ENCODE measurements around the gene KIF21B. TPM values are rescaled to one million over a fixed set of nuclear protein-coding genes. Genes with fewer than 3 reads are reported as not detected.

Gene KIF21B
- total and polyA plus RNA-seq, 2 of the 4 experiments (the other 2 are of a cell fraction) = 0.36 to 0.55 TPM

DNA sequence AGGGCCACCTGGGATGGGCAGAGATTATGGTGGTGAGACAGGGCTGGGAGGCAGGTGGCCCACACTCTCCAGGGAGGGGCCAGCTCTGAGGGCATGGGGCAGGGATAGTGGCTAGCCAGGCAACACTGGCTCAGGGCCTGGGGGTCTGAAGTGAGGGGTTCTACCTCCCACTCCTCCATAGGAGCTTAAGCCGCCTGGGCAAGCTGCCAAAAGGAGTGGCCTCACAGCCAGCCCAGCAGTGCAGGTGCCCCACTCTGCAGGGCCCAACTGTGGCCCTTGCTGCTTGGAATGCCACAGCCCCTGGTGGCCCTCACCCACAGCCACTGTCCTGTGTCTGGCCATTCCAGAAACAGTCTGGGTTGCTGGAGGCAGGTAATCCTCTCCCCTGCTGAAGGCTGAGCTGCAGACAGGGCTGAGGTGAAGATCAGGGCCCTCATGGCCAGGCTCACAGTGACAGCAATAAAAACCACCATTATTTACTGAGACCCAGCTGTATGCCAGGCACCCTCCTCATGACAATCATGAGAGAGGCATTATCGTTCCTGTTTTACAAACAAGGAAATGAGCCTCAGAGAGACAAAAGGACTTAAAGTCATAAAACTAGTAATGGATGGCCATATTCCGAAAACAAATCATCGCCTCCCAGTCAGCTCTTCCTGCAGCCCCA, 31.0 kb downstream of the KIF21B start:
- intact Hi-C loops (cut with micrococcal nuclease) = no loop called here
- BruUV-seq (replicated peaks) = no TSS peak
- POLR2A ChIA-PET (ENCODE audit: unreplicated experiment) = no interaction called here
- WGBS, 2 experiments (ENCODE audit: extremely low coverage in 2 of 2, insufficient read length in 1 of 2) = 40% methylated on average over 1 of the region's 4 CpGs; no CpG with 5 or more reads in 1 of the 2 experiments
- Histone ChIP-seq H3K4me3 (ENCODE audit: insufficient read depth, low read depth, low read length) (no peak overlapping the region), H3K14ac (replicated peaks; ENCODE audit: low read depth, low read length) (no peak overlapping the region), H4K8ac (ENCODE audit: low read depth in 2 of 2, low read length in 2 of 2) (no peak overlapping the region), H3K4me2 (ENCODE audit: low read depth, low read length) (no peak overlapping the region), H3K18ac (ENCODE audit: low read depth, low read length) (no peak overlapping the region), H3K36me3 (ENCODE audit: control insufficient read depth, insufficient read depth, low read length) (no peaks in the 10 kb centered on the region), H4K91ac (ENCODE audit: insufficient read depth, low read depth, low read length) (no peak overlapping the region), H2AK9ac (replicated peaks; ENCODE audit: low read depth, low read length, poor library complexity) (no peak overlapping the region), H3K9me3 (ENCODE audit: control insufficient read depth, insufficient read depth, low read length) (no peaks in the 10 kb centered on the region), H3K27me3 (ENCODE audit: control insufficient read depth, insufficient read depth, low read length) (peaks cover 12% of the 10 kb centered on the region; the same call in 1 of the 2 replicates), H3K56ac (ENCODE audit: extremely low read depth, insufficient read depth, low read length) (no peak overlapping the region), H3K4me1 (ENCODE audit: control insufficient read depth, insufficient read depth, low read length) (no peaks in the 10 kb centered on the region), H2BK120ac (ENCODE audit: low read depth, low read length) (no peak overlapping the region), H2BK20ac (ENCODE audit: low read depth, low read length) (no peak overlapping the region), H2BK15ac (ENCODE audit: low read depth, low read length) (no peak overlapping the region), H3K27ac (ENCODE audit: insufficient read depth, low read length) (no peak overlapping the region), H3K23ac (ENCODE audit: low read depth, low read length) (no peak overlapping the region), H3K9ac (ENCODE audit: low read depth, low read length) (no peak overlapping the region), H4K20me1 (ENCODE audit: insufficient read depth, low read length) (no peaks in the 10 kb centered on the region; the same call in 1 of the 2 replicates), H4K5ac (ENCODE audit: low read depth, low read length) (no peak overlapping the region), H3K4ac (ENCODE audit: low read depth, low read length) (no peak overlapping the region), H2AK5ac (ENCODE audit: low read depth, low read length) (no peak overlapping the region), H2BK5ac (ENCODE audit: low read depth, low read length, poor library complexity, severe bottlenecking) (no peak overlapping the region), H3K9me1 (ENCODE audit: insufficient read depth, low read length) (no peaks in the 10 kb centered on the region), H2AFZ (replicated peaks; ENCODE audit: low read length, poor library complexity) (no peak overlapping the region), H3K79me1 (ENCODE audit: low read depth in 1 of 2, low read length in 2 of 2) (no peaks in the 10 kb centered on the region)
- CTCF ChIA-PET = no interaction called here
- no peak for ATAC-seq (ENCODE audit: low read depth)
- DNase-seq = no peak
- TF ChIP-seq POLR2A (IDR thresholded peaks at IDR 0.05; ENCODE audit: low read depth, low read length) = no peak
- TF ChIP-seq, protein P1, sequence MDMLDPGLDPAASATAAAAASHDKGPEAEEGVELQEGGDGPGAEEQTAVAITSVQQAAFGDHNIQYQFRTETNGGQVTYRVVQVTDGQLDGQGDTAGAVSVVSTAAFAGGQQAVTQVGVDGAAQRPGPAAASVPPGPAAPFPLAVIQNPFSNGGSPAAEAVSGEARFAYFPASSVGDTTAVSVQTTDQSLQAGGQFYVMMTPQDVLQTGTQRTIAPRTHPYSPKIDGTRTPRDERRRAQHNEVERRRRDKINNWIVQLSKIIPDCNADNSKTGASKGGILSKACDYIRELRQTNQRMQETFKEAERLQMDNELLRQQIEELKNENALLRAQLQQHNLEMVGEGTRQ (IDR thresholded peaks at IDR 0.05; ENCODE audit: low read depth, low read length) = no peak
- no peak for TF ChIP-seq MXI1 (IDR thresholded peaks at IDR 0.05; ENCODE audit: borderline replicate concordance, low read depth, low read length)
- no peak for TF ChIP-seq MAZ (IDR thresholded peaks at IDR 0.05; ENCODE audit: borderline replicate concordance, low read depth, low read length)
- no peak for TF ChIP-seq NFE2L2 (IDR thresholded peaks at IDR 0.05; ENCODE audit: low read depth, low read length)
- no peak for TF ChIP-seq BHLHE40 (IDR thresholded peaks at IDR 0.05; ENCODE audit: low read depth, low read length)
- TF ChIP-seq, protein P2, sequence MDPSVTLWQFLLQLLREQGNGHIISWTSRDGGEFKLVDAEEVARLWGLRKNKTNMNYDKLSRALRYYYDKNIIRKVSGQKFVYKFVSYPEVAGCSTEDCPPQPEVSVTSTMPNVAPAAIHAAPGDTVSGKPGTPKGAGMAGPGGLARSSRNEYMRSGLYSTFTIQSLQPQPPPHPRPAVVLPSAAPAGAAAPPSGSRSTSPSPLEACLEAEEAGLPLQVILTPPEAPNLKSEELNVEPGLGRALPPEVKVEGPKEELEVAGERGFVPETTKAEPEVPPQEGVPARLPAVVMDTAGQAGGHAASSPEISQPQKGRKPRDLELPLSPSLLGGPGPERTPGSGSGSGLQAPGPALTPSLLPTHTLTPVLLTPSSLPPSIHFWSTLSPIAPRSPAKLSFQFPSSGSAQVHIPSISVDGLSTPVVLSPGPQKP (IDR thresholded peaks at IDR 0.05; ENCODE audit: borderline replicate concordance, low read depth, low read length) = no peak
- no peak for TF ChIP-seq CHD1 (IDR thresholded peaks at IDR 0.05; ENCODE audit: low read depth, low read length)
- no peak for TF ChIP-seq FOS (IDR thresholded peaks at IDR 0.05; ENCODE audit: low read depth, low read length)
- TF ChIP-seq MAFK (IDR thresholded peaks at IDR 0.05; ENCODE audit: low read depth, low read length) = no peak
- no peak for TF ChIP-seq RCOR1 (IDR thresholded peaks at IDR 0.05; ENCODE audit: insufficient replicate concordance, low read length)
- in situ Hi-C loops (cut with MboI; ENCODE audit: low sequenced_read_pairs) = no loop called here
- dilution Hi-C loops (cut with HindIII; ENCODE audit: low sequenced_read_pairs, unreplicated experiment) = no loop called here

All from IMR-90 (cell line).